Measurements from ENCODE around the gene ZNF732.
"Not testable (repeated sequence)": the region's sequence is repeated elsewhere in the genome, so short reads cannot be mapped to it uniquely, and the experiment has no call there.

The ZNF732 gene

GRCh38 chr4:253936-254756 is 51.1 kb downstream of the ZNF732 start:
- DNase-seq (ENCODE audit: low read depth): no peak

- DNase-seq (ENCODE audit: low read depth): no peak
Measured at GRCh38 chr4:252065-252601, 53.1 kb downstream of the ZNF732 start.

- DNase-seq (ENCODE audit: low read depth): peak; percentile 11
Measured at GRCh38 chr4:244471-244870, 60.8 kb downstream of the ZNF732 start.

- DNase-seq (ENCODE audit: low read depth): no peak
Measured at GRCh38 chr4:243426-243825, 61.8 kb downstream of the ZNF732 start.

GRCh38 chr4:242121-242848 is 63.0 kb downstream of the ZNF732 start:
- DNase-seq (ENCODE audit: low read depth): peak; percentile 40

GRCh38 chr4:241411-241810 is 63.9 kb downstream of the ZNF732 start:
- not testable (repeated sequence) for DNase-seq (ENCODE audit: low read depth)

- DNase-seq (ENCODE audit: low read depth): no peak
Measured at GRCh38 chr4:236028-236427, 69.2 kb downstream of the ZNF732 start.

- no peak for DNase-seq (ENCODE audit: low read depth)
Measured at GRCh38 chr4:234178-234577, 71.1 kb downstream of the ZNF732 start.

GRCh38 chr4:223913-224497 is 81.3 kb downstream of the ZNF732 start:
- DNase-seq (ENCODE audit: low read depth): no peak

Measured in activated T-helper 1 cell treated with Interleukin-2 at 50 U/mL for 16 hours (primary cell).